ENCODE data around the gene XPO1.
"Not testable (repeated sequence)": the region's sequence is repeated elsewhere in the genome, so short reads cannot be mapped to it uniquely, and the experiment has no call there.

The XPO1 gene

DNA sequence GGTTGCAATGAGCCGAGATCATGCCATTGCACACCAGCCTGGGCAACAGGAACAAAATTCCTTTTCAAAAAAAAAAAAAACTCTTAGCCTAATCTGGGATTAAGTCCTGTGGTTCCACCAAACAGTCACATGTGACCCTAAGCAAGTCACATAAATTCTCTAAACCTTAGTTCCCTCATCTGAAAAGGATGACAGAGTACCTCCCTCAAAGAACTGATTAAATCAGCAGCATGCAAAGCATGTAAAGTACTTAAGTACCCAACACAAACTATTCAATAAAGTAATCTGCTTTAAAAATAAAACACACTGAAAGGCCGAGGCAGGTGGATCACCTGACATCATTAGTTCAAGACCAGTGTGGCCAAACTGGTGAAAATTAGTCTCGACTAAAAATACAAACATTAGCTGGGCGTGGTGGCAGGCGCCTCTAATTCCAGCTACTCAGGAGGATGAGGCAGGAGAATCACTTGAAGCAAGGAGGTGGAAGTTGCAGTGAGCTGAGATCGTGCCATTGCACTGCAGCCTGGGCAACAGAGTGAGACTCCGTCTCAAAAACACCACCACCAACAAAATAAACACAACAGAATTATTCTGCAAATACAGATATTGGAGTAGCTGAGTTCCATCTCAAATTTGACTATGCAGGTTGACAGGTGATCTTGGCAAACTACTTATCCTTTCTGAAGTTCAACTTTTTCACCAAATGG lies 74.2 kb downstream of the XPO1 start:
- no peak for DNase-seq

- no peak for DNase-seq
These were observed 76.8 kb downstream of the XPO1 start for GRCh38 chr2:61461404-61461803.

GRCh38 chr2:61460163-61460562 lies 78.0 kb downstream of the XPO1 start:
- no peak for DNase-seq

DNA sequence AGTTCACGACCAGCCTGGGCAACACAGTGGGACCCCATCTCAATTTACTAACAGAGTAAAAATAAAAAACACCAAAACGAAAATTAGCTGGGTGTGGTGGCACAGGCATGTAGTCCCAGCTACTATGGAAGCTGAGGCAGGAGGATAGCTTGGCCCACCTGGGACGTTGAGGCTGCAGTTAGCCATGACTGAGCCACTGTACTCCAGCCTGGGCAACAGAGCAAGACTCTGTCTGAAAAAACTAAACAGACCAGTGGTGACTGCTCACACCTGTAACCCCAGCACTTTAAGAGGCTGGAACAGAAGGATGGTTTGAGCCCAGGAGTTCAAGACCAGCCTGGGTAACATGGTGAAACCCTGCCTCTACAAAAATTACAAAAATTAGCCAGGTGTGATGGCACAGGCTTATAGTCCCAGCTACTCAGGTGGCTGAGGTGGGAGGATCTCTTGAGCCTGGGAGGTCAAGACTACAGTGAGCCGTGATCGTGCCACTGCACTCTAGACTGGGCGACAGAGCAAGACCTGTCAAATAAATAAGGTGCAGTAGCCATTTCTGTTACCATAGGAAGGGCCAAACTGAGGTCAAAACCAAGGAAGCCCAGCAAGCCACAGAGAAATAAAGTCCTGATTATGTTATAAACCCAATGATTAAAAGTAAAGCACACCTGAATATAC lies 81.3 kb downstream of the XPO1 start:
- DNase-seq, result no peak

GRCh38 chr2:61456070-61456745 lies 81.9 kb downstream of the XPO1 start:
- no peak for DNase-seq

DNA sequence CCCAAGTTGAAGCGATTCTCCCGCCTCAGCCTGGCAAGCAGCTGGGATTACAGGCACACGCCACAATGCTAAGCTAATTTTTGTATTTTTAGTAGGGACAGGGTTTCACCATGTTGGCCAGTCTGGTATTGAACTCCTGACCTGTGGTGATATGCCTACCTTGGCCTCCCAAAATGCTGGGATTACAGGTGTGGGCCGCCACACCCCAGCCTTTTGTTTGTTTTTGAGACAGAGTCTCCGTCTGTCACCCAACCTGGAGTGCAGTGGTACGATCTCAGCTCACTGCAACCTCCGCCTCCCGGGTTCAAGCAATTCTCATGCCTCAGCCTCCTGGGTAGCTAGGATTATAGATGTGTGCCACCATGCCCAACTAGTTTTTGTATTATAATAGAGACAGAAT lies 83.2 kb downstream of the XPO1 start:
- DNase-seq, result not testable (repeated sequence)

GRCh38 chr2:61454383-61454782 lies 83.8 kb downstream of the XPO1 start:
- no peak for DNase-seq

- no peak for DNase-seq
These were observed 85.8 kb downstream of the XPO1 start for GRCh38 chr2:61452392-61452791.

GRCh38 chr2:61451178-61451577 lies 87.0 kb downstream of the XPO1 start:
- no peak for DNase-seq

DNA sequence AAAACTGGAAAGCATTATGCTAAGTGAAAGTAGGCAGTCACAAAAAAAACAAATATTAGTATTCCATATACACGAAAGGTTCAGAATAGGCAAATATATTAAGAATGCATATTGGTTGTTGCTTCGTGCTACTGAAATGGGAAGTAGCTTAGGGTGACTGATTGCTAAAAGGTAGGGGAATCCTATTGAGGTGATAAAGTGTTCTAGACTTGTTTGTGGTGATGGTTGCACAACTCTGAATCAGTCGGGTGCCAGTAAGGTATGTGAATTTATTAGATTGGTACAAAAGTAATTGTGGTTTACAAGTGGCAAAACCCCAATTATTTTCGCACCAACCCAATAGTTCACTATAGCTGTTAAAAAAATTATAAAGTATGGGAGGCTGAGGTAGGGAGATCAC lies 88.0 kb downstream of the XPO1 start:
- no peak for DNase-seq

GRCh38 chr2:61448229-61448628 lies 89.9 kb downstream of the XPO1 start:
- DNase-seq, result no peak

GRCh38 chr2:61446971-61447370 lies 91.2 kb downstream of the XPO1 start:
- not testable (repeated sequence) for DNase-seq

DNA sequence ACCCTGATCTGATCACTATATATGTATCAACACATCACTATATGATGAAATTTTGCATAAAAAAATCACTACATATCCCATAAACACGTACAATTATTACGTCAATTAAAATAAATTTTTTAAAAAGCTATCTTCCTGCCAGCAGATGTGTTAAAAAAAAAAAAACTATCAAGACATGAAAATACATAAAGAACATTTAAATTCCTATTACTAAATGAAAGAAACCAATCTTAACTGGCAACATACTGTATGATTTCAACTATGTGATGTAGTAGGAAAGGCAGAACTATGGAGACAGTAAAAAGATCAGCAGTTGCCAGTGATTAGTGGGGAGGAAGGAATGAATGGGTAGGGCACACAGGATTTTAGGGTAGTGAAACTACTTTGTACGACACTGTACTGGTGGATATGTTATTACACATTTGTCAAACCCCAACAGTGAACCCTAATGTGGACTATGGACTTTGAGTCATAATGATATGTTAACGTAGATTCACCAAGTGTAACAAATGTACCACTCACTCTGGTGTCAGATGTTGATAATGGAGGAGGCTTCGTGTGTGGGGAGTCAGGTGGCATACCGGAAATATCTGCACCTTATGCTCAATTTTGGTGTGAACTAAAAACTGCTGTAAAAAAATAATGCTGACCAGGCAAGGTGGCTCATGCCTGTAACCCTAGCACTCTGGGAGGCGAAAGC lies 94.7 kb downstream of the XPO1 start:
- no peak for DNase-seq

DNA sequence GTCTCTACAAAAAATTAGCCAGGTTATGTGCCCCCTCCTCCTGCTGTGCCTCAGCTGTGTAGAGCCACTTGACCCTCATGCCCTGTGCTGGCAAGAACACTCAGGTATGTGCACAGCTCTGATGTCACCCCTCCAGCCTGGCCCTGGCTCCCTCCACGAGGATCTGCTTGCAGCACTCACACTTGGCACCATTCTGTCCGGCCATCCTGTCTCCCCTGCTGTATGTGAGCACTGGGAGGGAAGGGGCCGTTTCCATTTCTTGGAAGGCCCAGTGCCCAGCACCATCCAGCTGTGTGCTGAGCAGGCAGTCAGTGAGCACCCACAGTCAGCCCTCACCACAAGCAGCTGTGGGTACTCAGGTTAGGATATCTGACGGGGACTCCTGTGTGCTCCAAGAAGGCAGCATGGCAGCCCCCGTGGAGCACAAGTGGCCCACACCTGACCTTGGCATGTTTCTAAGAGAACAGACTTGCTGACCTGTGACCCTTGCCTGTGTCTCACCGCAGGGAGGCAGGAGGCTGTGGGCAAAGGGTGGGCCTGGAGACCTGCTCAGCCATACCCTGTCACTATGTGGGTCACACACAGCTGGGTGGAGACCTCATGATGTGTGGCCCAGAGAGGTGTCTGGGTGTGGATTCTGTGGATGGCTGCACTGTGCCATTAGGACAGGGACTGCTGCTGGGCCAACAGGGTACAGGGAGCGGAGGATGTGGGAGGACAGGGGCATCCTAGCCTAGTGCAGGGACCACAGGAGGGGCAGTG lies 98.7 kb downstream of the XPO1 start:
- DNase-seq, result no peak

GRCh38 chr2:61438670-61439069 lies 99.5 kb downstream of the XPO1 start:
- no peak for DNase-seq

DNA sequence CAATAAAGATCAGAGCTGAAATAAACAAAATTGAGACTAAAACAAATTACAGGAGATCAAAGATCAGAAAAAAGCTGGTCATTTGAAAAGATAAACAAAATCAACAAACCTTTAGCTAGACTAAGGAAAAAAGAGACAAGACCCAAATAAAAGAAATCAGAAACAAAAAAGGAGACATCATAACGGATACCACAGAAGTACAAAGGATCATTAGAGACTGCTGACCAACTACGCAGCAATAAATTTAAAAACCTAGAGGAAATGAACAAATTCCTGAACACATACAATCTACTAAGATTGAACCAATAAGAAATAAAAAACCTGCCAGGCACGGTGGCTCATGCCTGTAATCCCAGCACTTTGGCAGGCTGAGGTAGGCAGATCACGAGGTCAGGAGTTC lies 101.0 kb downstream of the XPO1 start:
- no peak for DNase-seq

- no peak for DNase-seq
These were observed 102.1 kb downstream of the XPO1 start for GRCh38 chr2:61436092-61436491.

DNA sequence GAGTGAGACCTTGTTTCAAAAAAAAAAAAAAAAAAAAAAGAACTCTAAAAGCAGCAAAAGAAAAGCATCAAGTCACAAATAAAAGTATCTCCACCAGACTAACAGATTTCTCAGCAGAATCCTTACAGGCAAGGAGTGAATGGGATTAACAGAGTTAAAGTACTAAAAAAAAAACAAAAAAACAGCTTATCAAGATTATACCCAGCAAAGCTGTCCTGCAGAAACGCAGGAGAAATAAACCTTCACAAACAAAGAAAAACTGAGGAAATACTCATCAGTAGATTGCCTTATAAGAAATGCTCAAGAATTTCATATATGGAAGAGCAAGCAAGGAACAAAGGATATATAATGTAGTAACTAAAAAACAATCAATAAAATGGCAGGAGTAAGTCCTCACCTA lies 102.9 kb downstream of the XPO1 start:
- DNase-seq, result no peak

- DNase-seq, result no peak
These were observed 103.8 kb downstream of the XPO1 start for GRCh38 chr2:61434314-61434713.

DNA sequence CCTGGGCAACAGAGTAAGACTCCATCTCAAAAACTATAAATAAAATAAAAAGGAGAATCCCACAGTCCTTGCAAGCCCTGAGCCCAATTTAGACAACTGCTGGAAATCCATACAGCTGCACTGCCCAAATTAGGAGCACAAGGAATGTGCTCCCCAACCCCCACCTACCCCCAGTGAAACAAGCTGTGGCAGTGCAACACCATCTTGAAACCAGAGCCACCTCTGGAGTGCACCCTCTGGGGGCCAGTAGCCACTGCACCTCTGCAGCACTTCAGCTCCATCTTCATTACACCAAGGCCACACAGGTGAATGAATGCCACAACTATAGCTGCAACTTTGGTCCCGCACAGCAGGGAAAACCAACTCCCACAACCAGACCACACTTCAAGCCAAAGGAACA lies 104.5 kb downstream of the XPO1 start:
- DNase-seq, result no peak

GRCh38 chr2:61432990-61433389 lies 105.2 kb downstream of the XPO1 start:
- DNase-seq, result no peak

- no peak for DNase-seq
These were observed 106.8 kb downstream of the XPO1 start for GRCh38 chr2:61431345-61431744.
